ENCODE results near the gene CDH23. TPM values are rescaled to one million over a fixed set of nuclear protein-coding genes. Genes with fewer than 3 reads are reported as not detected.

Gene CDH23
- total and polyA plus RNA-seq, 2 donors (not counting 1 experiment from before 2014, with no cell fraction given), result 0.37 to 0.89 TPM

DNA sequence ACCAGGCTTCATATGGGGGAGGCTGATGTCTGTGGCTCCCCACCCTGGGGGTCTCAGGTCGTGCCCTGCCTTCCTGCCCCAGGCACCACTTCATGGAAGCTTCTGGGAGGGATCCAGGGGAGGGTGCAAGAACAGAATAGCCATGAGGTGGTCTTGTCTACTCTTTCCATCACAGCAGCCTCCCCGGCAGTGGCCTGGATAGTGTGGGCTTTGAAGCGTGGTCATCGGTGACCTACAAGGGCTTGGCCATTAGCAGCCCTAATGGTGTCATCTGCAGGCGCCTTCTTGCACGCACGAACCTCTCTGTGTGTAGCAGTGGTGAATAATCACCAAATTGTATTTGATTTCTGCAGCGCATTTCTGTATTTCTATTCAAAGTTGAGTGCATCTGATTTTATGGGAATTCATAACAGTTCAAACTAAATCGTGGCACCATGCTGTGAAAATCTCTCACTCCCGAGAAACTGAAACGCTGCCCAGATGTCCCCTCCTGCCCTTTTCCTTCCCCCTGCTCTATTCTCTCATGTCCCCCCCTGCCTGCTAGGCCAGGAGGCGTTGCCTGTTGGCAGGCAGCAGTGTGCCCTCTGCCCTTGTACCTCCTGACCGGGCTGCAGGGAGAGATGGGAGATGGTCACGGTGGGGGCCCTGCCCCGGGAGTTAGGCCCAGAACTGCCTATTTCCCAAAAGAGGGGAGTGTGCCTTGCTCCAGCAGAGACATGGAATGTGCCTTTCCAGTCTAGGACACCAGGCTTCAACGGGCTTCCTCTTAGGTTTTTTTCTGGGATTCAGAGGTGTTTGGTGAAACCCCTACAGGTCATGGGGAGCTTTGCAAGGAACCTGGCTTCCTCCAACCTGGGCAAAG is 34.8 kb downstream of the CDH23 start:
- no peak overlapping the region for H2AFZ ChIP-seq (ENCODE audit: insufficient read depth, low read depth, low read length, poor library complexity, severe bottlenecking)
- no peak for DNase-seq
- no peaks in the 10 kb centered on the region for H3K4me1 Mint-ChIP-seq
- no peaks in the 10 kb centered on the region for H4K20me1 ChIP-seq (ENCODE audit: control insufficient read depth, insufficient read depth, low read length, poor library complexity, severe bottlenecking)
- intact Hi-C loops (cut with micrococcal nuclease), result no loop called here
- peaks cover 19% of the 10 kb centered on the region for H3K27me3 Mint-ChIP-seq
- H3K4me2 ChIP-seq (replicated peaks; ENCODE audit: low read depth, low read length, poor library complexity, severe bottlenecking), result no peak overlapping the region
- WGBS (ENCODE audit: insufficient coverage), result 89% methylated on average over 12 of the region's 16 CpGs
- no peak overlapping the region for H3K4me3 ChIP-seq (ENCODE audit: control extremely low read depth in 1 of 5, extremely low read depth in 1 of 5, insufficient read depth in 1 of 5, low read depth in 2 of 5, low read length in 4 of 5)
- H3K4me3 Mint-ChIP-seq, result no peak overlapping the region
- H3K27ac ChIP-seq (ENCODE audit: low read length in 2 of 2), result no peak overlapping the region
- H3K9ac ChIP-seq (ENCODE audit: low read length), result no peak overlapping the region
- no peak for TF ChIP-seq EZH2 (IDR thresholded peaks at IDR 0.05; ENCODE audit: borderline replicate concordance, insufficient read depth, low read depth, low read length, poor library complexity, severe bottlenecking)
- TF ChIP-seq, protein P1, sequence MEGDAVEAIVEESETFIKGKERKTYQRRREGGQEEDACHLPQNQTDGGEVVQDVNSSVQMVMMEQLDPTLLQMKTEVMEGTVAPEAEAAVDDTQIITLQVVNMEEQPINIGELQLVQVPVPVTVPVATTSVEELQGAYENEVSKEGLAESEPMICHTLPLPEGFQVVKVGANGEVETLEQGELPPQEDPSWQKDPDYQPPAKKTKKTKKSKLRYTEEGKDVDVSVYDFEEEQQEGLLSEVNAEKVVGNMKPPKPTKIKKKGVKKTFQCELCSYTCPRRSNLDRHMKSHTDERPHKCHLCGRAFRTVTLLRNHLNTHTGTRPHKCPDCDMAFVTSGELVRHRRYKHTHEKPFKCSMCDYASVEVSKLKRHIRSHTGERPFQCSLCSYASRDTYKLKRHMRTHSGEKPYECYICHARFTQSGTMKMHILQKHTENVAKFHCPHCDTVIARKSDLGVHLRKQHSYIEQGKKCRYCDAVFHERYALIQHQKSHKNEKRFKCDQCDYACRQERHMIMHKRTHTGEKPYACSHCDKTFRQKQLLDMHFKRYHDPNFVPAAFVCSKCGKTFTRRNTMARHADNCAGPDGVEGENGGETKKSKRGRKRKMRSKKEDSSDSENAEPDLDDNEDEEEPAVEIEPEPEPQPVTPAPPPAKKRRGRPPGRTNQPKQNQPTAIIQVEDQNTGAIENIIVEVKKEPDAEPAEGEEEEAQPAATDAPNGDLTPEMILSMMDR (IDR thresholded peaks at IDR 0.05), result no peak
- POLR2A ChIA-PET, result no interaction called here
- CTCF ChIA-PET, result no interaction called here
- H3K4me1 ChIP-seq (ENCODE audit: control insufficient read depth in 2 of 2, insufficient read depth in 2 of 2, low read length in 2 of 2), result no peaks in the 10 kb centered on the region
- H3K27me3 ChIP-seq (replicated peaks in 1 of 4; ENCODE audit: control extremely low read depth in 1 of 4, control insufficient read depth in 3 of 4, insufficient read depth in 4 of 4, low read length in 3 of 4), result no peaks in the 10 kb centered on the region
- H3K36me3 ChIP-seq (replicated peaks in 1 of 2; ENCODE audit: control extremely low read depth in 1 of 2, control insufficient read depth in 1 of 2, extremely low read depth in 1 of 2, insufficient read depth in 2 of 2, low read length in 1 of 2), result no peaks in the 10 kb centered on the region
- H3K79me2 ChIP-seq (ENCODE audit: control insufficient read depth, insufficient read depth, low read length), result no peaks in the 10 kb centered on the region
- no peak for ATAC-seq (ENCODE audit: low read depth)
- H3K9me3 ChIP-seq (ENCODE audit: control extremely low read depth in 1 of 3, control insufficient read depth in 2 of 3, insufficient read depth in 1 of 3, low read length in 2 of 3), result peaks cover 0 to 4% (median 0%) of the 10 kb centered on the region in 3 donors
- H3K9me3 Mint-ChIP-seq (ENCODE audit: insufficient read depth), result no peaks in the 10 kb centered on the region
- H3K27ac Mint-ChIP-seq, result no peak overlapping the region
